LoVo (cell line): Measurements from ENCODE around the gene GAS6.

Source experiments
- DNase-seq: peaks from one replicate; pipeline ENCODE4 v3.0.0-alpha.2; 2016; ENCODE audit warnings: low spot score

The GAS6 gene

GRCh38 chr13:113887700-113888201 is 23.9 kb upstream of the GAS6 start:
- DNase-seq: no peak

GRCh38 chr13:113886561-113887112 is 22.8 kb upstream of the GAS6 start:
- no peak for DNase-seq

GRCh38 chr13:113884821-113885220 is 20.9 kb upstream of the GAS6 start:
- no peak for DNase-seq

GRCh38 chr13:113883921-113884804 is 20.3 kb upstream of the GAS6 start:
- DNase-seq: no peak

GRCh38 chr13:113883314-113883811 is 19.5 kb upstream of the GAS6 start:
- no peak for DNase-seq

GRCh38 chr13:113882716-113883115 is 18.8 kb upstream of the GAS6 start:
- no peak for DNase-seq

- no peak for DNase-seq
Observed at GRCh38 chr13:113882267-113882630, 18.4 kb upstream of the GAS6 start.

GRCh38 chr13:113881614-113882266 is 17.9 kb upstream of the GAS6 start:
- DNase-seq: no peak

GRCh38 chr13:113880651-113881611 is 17.1 kb upstream of the GAS6 start:
- no peak for DNase-seq

GRCh38 chr13:113879494-113880360 is 15.9 kb upstream of the GAS6 start:
- DNase-seq: no peak

- no peak for DNase-seq
Observed at GRCh38 chr13:113879017-113879416, 15.1 kb upstream of the GAS6 start.

GRCh38 chr13:113877149-113877990 is 13.5 kb upstream of the GAS6 start:
- DNase-seq: no peak

- no peak for DNase-seq
Observed at GRCh38 chr13:113876346-113877148, 12.7 kb upstream of the GAS6 start.

GRCh38 chr13:113875837-113876281 is 12.0 kb upstream of the GAS6 start:
- DNase-seq: no peak

GRCh38 chr13:113875429-113875815 is 11.5 kb upstream of the GAS6 start:
- no peak for DNase-seq

- DNase-seq: no peak
Observed at GRCh38 chr13:113874579-113875428, 10.9 kb upstream of the GAS6 start.

- DNase-seq: no peak
Observed at GRCh38 chr13:113874177-113874576, 10.3 kb upstream of the GAS6 start.

GRCh38 chr13:113869263-113869662 is 5.4 kb upstream of the GAS6 start:
- no peak for DNase-seq
